Daoy (cell line): ENCODE measurements around the gene UBR4. TPM values are rescaled to one million over a fixed set of nuclear protein-coding genes. Genes with fewer than 3 reads are reported as not detected.

Experiments used
- DNase-seq: peaks from one replicate; pipeline ENCODE4 v3.0.0-alpha.2; 2015; ENCODE audit warnings: low read depth
- total RNA-seq: library from RNA; depleted of rRNA; stranded (reverse); fragments of >200 nt; shearing (Covaris generic); gene quantifications from 2 replicates; pipeline ENCODE4 v1.2.3, GENCODE V29; 2014; rRNA removed

The UBR4 gene
- total RNA-seq, 1 experiment from 2014 or later = 49.0 TPM

GRCh38 chr1:19036041-19036812, 173.8 kb downstream of the UBR4 start:
- DNase-seq = no peak

GRCh38 chr1:19035377-19036040, 174.6 kb downstream of the UBR4 start:
- no peak for DNase-seq

DNA sequence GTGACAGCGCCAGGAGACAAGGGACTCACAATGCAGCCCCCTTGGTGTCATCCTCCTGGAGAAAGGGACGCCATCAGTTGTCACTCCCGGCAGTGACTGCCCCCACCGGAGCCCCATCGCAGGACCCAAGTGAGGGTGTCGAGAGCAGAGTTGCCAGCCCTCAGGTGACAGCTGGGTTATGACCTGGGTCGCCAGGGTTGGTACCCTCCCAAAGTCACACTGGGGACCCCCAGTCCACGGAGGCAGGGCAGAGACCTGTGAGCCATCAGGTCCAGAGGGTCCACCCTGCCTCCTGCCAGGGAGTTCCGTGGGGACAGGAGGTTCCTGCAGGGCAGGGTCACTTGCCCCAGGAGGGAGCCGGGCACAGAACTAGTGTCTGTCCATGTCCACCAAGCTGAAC, 175.3 kb downstream of the UBR4 start:
- no peak for DNase-seq

- DNase-seq = peak; percentile 95
Measured at GRCh38 chr1:19033926-19034680, 176.0 kb downstream of the UBR4 start.

- DNase-seq = no peak
Measured at GRCh38 chr1:19033515-19033839, 176.6 kb downstream of the UBR4 start.

GRCh38 chr1:19032701-19033514, 177.2 kb downstream of the UBR4 start:
- DNase-seq = no peak

- no peak for DNase-seq
Measured at GRCh38 chr1:19032413-19032695, 177.7 kb downstream of the UBR4 start.

DNA sequence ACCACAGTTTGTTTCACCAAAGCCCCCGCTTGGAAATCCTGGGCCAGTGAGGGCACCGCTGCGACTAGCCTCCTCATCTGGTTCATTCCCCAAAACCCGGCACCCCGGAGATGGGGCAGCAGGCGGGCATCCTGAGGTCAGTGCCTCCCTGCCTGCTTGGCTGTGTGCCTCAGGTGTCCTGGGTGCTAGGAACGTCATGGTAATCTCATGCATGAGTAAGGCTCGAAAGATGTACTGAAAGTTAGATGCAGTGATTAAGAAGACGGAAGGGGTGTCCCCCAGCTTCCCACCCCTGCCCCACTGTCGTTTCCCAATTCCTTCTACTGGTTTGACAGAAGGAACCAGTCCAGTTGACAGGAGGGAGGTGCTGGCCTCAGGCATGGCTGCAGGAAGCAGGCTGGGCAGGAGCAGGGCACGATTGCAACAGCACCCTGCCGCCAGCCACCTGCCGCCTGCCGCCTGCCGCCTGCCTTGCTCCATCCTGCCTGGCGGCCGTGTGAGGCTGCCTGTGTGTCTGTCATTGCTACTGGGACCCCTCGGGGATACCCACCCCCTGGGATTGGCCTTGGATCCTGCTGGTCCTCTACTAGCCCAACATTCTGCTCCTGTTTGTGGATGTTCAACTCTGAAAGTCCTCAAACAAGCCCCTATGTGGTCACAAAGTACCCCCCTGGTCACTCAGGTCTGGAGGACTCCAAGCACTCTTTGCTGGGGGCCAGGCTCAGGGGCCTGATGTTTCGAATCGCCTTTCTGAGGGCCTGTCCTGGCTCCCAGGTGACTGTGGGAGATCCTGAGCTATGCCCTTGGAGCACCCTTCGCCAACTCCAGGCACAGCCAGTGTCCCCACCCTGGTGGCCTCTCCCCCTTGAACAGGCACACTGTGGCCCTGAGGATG, 180.6 kb downstream of the UBR4 start:
- no peak for DNase-seq

DNA sequence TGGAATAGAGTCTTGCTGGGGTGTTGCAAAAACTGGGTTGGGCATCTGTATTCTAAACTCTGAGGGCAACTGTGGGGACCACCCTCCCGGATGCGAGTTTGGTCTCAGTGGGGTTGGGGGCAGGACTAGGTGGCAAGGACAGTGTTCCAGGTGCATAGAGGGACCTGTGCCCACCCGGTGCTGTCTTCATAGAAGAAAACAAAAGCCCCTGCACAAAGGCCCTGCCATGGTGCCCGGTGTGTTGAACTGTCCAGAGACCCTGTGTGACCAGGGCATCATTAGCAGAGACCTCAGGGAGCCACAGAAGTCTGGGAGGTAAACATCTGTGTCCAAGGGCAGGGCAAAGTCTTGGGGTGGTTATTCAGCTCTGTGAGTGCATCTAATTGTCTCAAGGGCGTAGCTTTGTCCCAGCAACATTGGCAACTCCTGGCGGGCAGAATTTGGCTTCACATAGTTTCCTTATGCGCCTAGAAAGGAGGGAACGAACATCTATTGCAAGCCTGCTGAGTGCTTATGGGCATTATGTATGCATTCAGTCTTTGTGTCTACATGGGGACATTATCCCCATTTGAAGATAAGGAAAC, 181.4 kb downstream of the UBR4 start:
- DNase-seq = no peak

GRCh38 chr1:19028110-19028509, 182.0 kb downstream of the UBR4 start:
- DNase-seq = no peak

Other genes starting within 250 kb of the UBR4 start
- 41.0 and 49.9 TPM in 2 replicates for gene EMC1, start 41.3 kb upstream of the UBR4 start, total RNA-seq
- 94.7 and 109 TPM in 2 replicates for gene MRTO4, start 41.5 kb upstream of the UBR4 start, total RNA-seq
- gene AKR7A3, start 78.5 kb upstream of the UBR4 start, total RNA-seq = 0.40 and 0.77 TPM in 2 replicates
- 52.7 and 66.1 TPM in 2 replicates for gene AKR7A2, start 101.9 kb upstream of the UBR4 start, total RNA-seq
- gene SLC66A1, start 102.1 kb upstream of the UBR4 start, total RNA-seq = 17.5 and 25.2 TPM in 2 replicates